ENCODE measurements around the gene EAF2.

DNA sequence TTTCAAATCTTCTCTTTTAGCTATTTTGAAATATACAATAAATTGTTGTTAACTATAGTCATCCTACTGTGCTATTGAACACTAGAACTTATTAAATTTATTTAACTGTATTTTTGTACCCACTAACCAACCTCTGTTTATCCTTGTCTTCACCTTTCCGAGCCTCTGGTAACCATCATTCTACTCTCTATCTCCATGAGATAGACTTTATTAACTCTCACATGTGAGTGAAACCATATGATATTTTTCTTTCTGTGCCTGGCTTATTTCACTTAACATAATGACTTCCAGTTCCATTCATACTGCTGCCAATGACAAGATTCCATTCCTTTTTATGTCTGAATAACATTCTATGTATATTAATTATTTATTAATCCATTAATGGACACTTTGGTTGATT is 43.4 kb downstream of the EAF2 start:
- TF ChIP-seq CTCF (conservative IDR thresholded peaks at IDR 0.05 in 1 of 2, IDR thresholded peaks at IDR 0.05 in 1 of 2; ENCODE audit: extremely low read depth in 1 of 2, insufficient read depth in 1 of 2, low read depth in 1 of 2, low read length in 2 of 2), result no peak
- no peak for TF ChIP-seq EZH2 (IDR thresholded peaks at IDR 0.05; ENCODE audit: borderline replicate concordance, low read length)

All from mammary epithelial cell (primary cell).